SK-N-SH (cell line): ENCODE results near the gene THSD7B.

Source experiments
- CTCF ChIP-seq: fragments of 200-600 bp; sonication (generic); IDR thresholded peaks from 2 replicates; pipeline ENCODE4 v1.6.1; 2017; ENCODE audit warnings: antibody characterized with exemption, mild to moderate bottlenecking, moderate library complexity
- MXI1 ChIP-seq: IDR thresholded peaks from 2 replicates; pipeline ENCODE4 v1.6.1; 2012; ENCODE audit warnings: mild to moderate bottlenecking, low read depth, low read length, improper control_type of control experiment
- NRF1 ChIP-seq: IDR thresholded peaks from 2 replicates; pipeline ENCODE4 v1.6.1; 2012; ENCODE audit warnings: low read depth, mild to moderate bottlenecking, low read length
- RCOR1 ChIP-seq: fragments of 150-350 bp; IDR thresholded peaks from 2 replicates; pipeline ENCODE4 v1.6.1; 2017; ENCODE audit warnings: antibody characterized with exemption, low read length
- REST ChIP-seq: IDR thresholded peaks from 2 replicates; pipeline ENCODE4 v1.6.1; 2012; ENCODE audit warnings: mild to moderate bottlenecking, low read depth, low read length, moderate library complexity
- SIN3A ChIP-seq: IDR thresholded peaks from 2 replicates; pipeline ENCODE4 v1.6.1; 2012; ENCODE audit warnings: low read depth, mild to moderate bottlenecking, low read length, moderate library complexity, borderline replicate concordance
- TAF1 ChIP-seq: IDR thresholded peaks from 2 replicates; pipeline ENCODE4 v1.6.1; 2012; ENCODE audit warnings: low read depth, mild to moderate bottlenecking, low read length, moderate library complexity, borderline replicate concordance

DNA sequence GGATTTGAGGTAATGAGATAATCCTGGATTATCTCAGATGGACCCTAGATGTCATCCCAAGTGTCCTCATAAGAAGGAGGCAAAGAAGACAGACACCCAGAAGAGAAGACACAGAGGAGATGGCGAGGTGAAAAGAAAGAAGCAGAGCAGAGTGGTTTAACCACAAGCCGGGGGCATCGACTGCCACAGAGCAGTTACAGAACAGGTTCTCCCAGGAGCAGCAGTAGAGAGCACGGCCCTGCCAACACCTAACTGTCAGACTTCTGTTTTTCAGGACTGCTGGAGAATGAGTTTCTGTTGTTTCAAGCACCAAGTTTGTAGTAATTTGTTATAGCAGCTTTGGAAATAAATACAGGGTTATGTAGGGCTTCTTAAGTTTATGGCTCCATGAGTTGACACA lies 437.0 kb downstream of the THSD7B start:
- TF ChIP-seq CTCF (no peak), SIN3A (no peak), TAF1 (no peak), NRF1 (no peak), RCOR1 (no peak), MXI1 (no peak), REST (no peak)
